GM12878 (cell line): ENCODE data around the gene MSANTD3.

ENCODE experiments used
- CBFB ChIP-seq: IDR thresholded peaks from 2 replicates; pipeline ENCODE4 v1.6.1; 2016; ENCODE audit warnings: antibody characterized with exemption, low read depth
- CEBPZ ChIP-seq: fragments of 150-350 bp; IDR thresholded peaks from 2 replicates; pipeline ENCODE4 v1.6.1; 2016; ENCODE audit warnings: low read depth, low read length
- CREM ChIP-seq: IDR thresholded peaks from 2 replicates; pipeline ENCODE4 v1.6.1; 2014; ENCODE audit warnings: antibody characterized with exemption, low read depth
- CTCF ChIP-seq, 3 experiments: IDR thresholded peaks in 2 of 3; conservative IDR thresholded peaks in 1 of 3; 2 replicates each; pipeline ENCODE4 v1.5.1; 2011; ENCODE audit warnings: low read depth in 3 of 3, low read length in 3 of 3, mild to moderate bottlenecking in 3 of 3, control low read depth in 2 of 3, moderate library complexity in 2 of 3, inconsistent platforms in 1 of 3, mixed read lengths in 1 of 3; ENCODE audit not compliant: control insufficient read depth in 2 of 3, insufficient read depth in 1 of 3; ENCODE audit errors: extremely low read depth in 1 of 3
- EZH2 ChIP-seq: IDR thresholded peaks from 2 replicates; pipeline ENCODE4 v1.6.1; 2012; ENCODE audit warnings: low read depth, mild to moderate bottlenecking, control low read depth, inconsistent platforms, low read length, borderline replicate concordance; ENCODE audit not compliant: control insufficient read depth
- NFYA ChIP-seq: IDR thresholded peaks from 2 replicates; pipeline ENCODE4 v1.6.1; 2011; ENCODE audit warnings: low read depth, mild to moderate bottlenecking, low read length, improper control_type of control experiment, borderline replicate concordance
- POLR2A ChIP-seq: IDR thresholded peaks from 2 replicates; pipeline ENCODE4 v1.6.1; 2011; ENCODE audit warnings: low read depth, mild to moderate bottlenecking, low read length
- REST ChIP-seq: IDR thresholded peaks from 2 replicates; pipeline ENCODE4 v1.6.1; 2012; ENCODE audit warnings: mild to moderate bottlenecking, low read depth, low read length
- SPI1 ChIP-seq: IDR thresholded peaks from 2 replicates; pipeline ENCODE4 v1.6.1; 2011; ENCODE audit warnings: low read depth, mild to moderate bottlenecking, low read length, moderate library complexity, borderline replicate concordance; ENCODE audit not compliant: insufficient read depth
- ZBTB11 ChIP-seq: fragments of 450-650 bp; formaldehyde crosslinking; IDR thresholded peaks from 2 replicates; pipeline ENCODE4 v1.5.0; 2022; ENCODE audit warnings: mild to moderate bottlenecking, missing genetic modification characterization
- ZNF217 ChIP-seq: fragments of 450-650 bp; IDR thresholded peaks from 2 replicates; pipeline ENCODE4 v1.6.1; 2017; ENCODE audit warnings: antibody characterized with exemption, mild to moderate bottlenecking
- ZZZ3 ChIP-seq: IDR thresholded peaks from 2 replicates; pipeline ENCODE4 v1.6.1; 2011; ENCODE audit warnings: low read depth; ENCODE audit not compliant: control insufficient read depth, insufficient read length

- no peak for TF ChIP-seq ZNF217
- TF ChIP-seq CTCF (IDR thresholded peaks at IDR 0.05 in 2 of 3, conservative IDR thresholded peaks at IDR 0.05 in 1 of 3; ENCODE audit: control insufficient read depth in 2 of 3, extremely low read depth in 1 of 3, insufficient read depth in 1 of 3, low read depth in 3 of 3, low read length in 3 of 3) = no peak
- no peak for TF ChIP-seq CREM
- TF ChIP-seq ZZZ3 = no peak
- no peak for TF ChIP-seq SPI1
- no peak for TF ChIP-seq REST
- TF ChIP-seq CBFB = no peak
- TF ChIP-seq POLR2A = no peak
- no peak for TF ChIP-seq NFYA
- TF ChIP-seq ZBTB11 (CRISPR knock-in tag) = no peak
- no peak for TF ChIP-seq EZH2
- no peak for TF ChIP-seq CEBPZ
These were observed 71.6 kb downstream of the MSANTD3 start for GRCh38 chr9:100498592-100498991.
